Activated gamma-delta T cell treated with anti-CD3 and anti-CD28 coated beads, Interleukin-2, amount 50 U/mL, for 16 hours (primary cell): ENCODE results near the gene XPC.
"Not testable (repeated sequence)": the region's sequence is repeated elsewhere in the genome, so short reads cannot be mapped to it uniquely, and the experiment has no call there.

ENCODE experiments used
- DNase-seq: peaks from one replicate; pipeline ENCODE4 v3.0.0-alpha.2; 2020; ENCODE audit warnings: low read depth

The XPC gene

GRCh38 chr3:14178247-14179113 lies at the start of gene XPC, which contains the start of gene LSM3:
Gene XPC, minus strand, starts transcription at chr3:14178601. Its CDS starts 33 bp downstream, at chr3:14178568.
Gene LSM3, plus strand, starts transcription at chr3:14178817. Its CDS starts 44 bp downstream, at chr3:14178861.
- DNase-seq = peak; percentile 97

DNA sequence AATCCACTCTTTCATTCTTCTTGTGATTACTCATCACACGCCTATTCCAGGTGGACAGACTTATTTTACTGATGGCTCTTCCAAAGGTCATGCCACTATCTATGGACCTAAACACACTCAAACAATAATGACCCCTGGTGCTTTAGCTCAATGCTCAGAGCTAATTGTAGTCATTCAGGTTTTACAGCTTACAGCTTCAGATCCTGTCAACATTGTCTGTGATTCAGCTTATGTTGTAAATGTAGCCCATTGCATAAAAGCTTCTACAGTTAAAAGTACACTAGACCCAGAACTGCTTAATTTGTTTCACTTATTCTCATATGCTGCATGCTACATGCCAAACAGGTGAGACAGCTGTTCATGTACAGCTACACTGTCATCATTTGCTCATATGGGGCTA lies 49.5 kb upstream of the XPC start:
- no peak for DNase-seq

GRCh38 chr3:14226351-14226750 lies 48.0 kb upstream of the XPC start:
- DNase-seq = not testable (repeated sequence)

DNA sequence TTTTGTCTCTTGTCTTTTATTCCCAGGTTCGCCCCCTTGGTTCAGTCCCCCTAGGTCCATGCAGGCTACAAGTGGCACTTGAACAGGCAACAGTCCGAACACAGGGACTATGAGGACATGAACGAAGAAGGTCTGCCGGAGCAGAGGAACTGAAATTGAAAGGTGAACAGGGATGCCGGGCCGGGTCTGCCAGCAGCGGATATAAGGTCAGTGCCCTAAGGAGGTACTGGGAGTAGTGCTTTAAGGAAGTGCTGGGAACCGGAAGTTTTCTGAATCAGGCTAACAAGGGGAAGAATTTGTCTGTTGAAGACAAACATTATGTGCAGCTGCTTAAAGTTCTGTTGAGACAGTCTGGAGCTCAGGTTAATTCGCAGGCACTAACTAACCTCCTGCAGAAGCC lies 47.0 kb upstream of the XPC start:
- no peak for DNase-seq

GRCh38 chr3:14224895-14225294 lies 46.5 kb upstream of the XPC start:
- no peak for DNase-seq

GRCh38 chr3:14223595-14223994 lies 45.2 kb upstream of the XPC start:
- no peak for DNase-seq

- DNase-seq = no peak
These were observed 44.6 kb upstream of the XPC start for GRCh38 chr3:14222900-14223594.

DNA sequence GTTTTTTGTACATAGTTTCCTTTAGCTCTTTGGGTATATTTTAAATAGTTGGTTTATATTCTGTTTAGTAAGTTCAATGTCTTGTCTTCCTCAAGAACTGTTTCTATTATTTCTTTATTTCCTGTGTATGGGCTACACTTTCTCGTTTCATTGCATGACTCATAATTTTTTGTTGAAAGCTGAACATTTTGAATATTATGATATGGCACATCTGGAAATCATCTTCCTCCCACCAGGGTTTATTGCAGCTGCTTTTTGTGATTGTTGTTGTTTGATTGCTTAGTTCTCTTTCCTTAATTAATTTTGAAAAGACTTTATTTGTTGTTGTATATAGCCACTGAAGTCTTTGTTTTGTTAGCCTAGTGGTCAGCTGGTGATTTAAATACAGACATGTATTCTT lies 44.1 kb upstream of the XPC start:
- DNase-seq = no peak

GRCh38 chr3:14221902-14222301 lies 43.5 kb upstream of the XPC start:
- DNase-seq = no peak

DNA sequence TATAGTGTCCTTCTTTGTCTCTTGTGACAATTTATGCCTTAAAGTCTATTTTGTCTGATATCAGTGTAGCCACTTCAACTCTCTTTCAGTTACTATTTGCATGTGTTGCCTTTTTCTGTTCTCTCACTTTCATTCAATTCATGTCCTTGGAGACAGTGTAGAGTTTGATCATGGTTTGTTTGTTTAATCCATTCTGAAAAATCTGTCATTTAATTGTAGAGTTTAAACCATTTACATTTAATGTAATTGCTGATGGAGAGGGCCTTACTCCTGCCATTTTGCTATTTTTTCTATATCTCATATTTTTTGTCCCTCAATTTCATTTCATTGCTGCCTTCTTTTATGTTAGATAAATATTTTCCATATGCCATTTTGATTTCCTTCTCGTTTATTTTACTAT lies 42.5 kb upstream of the XPC start:
- DNase-seq = no peak

DNA sequence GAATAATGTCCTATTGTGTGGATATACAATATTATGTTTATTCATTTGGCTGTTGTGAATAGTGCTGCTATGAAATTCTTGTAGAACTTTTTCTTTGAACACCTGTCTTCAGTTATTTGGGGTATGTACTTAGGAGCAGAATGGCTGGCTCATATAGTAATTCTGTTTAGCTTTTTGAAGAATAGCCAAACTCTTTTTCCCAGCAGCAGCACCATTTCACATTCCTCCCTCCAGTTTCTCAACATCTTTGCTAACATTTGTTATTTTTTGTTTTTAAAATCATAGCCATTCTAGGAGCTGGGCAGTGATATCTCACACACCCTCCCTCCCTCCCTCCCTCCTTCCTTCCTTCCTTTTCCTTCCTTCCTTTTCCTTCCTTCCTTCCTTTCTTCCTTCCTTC lies 40.0 kb upstream of the XPC start:
- DNase-seq = no peak

DNA sequence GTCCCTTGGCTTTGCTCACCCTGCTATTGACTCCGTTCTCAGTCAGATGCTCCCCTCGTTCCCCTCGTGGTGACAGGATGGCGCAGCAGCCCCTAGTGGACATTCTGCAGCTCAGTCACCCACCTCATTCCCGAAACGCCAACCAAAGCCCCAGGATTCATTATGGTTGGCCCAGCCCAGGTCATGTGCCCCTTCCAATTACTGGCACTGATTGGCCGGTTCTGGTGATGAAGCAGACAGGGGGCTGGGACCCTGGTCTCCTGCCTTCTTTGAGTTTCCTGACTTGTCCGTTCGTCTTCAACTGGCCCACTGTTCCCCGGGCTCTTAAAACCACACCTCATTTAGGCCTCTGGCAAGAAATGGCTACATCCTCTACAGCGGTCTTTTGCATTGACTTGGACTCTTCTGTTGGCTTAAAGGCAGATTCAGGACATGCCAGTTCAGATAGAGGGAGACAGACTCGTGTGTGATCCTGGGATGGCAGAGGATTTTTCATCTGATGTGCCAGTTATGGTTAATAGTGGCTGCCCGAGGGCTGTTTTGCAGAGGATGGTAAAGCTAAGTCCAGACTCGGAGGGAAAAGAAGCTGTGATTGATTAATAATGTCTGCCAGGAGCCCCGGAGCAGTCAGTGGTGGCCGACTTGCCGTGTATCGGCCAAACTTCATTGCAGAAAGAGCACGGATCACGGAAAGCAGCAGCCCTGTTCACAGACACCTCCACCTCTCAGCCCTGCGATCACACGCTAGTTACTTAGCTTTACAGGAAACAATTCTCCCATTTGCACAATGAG lies 38.1 kb upstream of the XPC start:
- DNase-seq = peak; percentile 29

GRCh38 chr3:14214764-14215163 lies 36.4 kb upstream of the XPC start:
- DNase-seq = no peak

GRCh38 chr3:14213066-14213774 lies 34.8 kb upstream of the XPC start:
- DNase-seq = no peak

DNA sequence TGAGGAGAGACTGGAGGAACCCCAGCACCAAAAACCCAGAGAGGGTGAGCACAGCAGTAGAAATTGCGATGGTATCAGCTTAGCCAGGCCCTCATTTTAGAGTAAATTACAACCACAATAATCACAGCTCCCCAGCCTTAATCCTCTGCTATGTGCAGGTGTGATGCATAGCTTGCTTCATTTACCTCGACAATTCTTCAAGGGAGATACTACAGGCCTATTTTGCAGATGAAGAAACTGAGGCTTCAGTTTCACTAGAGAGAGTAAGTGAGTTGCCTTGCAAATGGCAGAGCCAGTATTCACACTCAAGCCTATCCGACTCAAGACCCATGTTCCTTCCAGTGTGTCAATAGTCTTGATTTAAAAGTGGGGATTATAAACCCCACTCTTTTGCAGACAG lies 33.6 kb upstream of the XPC start:
- no peak for DNase-seq

GRCh38 chr3:14211621-14212020 lies 33.2 kb upstream of the XPC start:
- DNase-seq = no peak

DNA sequence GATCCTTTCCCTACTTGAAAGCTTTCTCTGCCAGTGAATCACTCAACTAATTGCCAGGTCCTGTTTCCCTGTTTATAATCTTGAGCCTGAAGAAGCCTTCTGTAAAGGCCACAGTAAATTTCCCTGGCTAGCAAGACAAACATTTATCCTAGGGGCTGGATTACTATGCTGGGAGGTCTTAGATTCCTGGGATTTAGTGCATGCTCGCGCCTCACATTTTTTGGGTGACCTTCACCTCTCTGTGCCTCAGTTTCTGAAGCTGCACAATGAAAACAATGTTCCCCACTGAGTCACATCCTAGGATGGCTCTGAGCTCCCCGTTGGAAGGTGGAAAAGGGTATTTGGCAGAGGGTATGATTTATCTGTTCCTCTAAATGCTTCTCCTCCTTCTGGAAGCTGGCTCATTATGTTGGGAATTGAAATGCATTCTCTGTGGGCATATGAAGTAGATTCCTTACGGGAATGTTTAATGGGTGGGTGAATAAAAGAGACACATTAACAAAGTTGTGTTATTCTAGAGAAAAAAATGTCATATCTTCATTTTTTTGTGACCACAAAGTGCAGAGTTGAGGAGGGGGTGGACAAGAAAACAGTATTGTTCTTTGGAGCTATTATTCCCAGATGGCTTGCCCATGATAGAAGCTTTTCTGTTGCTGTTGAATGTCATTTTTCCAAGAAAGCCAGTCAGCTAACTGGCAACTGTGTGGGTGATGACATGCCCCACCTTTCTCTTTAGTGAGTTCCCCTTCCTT lies 32.6 kb upstream of the XPC start:
- no peak for DNase-seq

DNA sequence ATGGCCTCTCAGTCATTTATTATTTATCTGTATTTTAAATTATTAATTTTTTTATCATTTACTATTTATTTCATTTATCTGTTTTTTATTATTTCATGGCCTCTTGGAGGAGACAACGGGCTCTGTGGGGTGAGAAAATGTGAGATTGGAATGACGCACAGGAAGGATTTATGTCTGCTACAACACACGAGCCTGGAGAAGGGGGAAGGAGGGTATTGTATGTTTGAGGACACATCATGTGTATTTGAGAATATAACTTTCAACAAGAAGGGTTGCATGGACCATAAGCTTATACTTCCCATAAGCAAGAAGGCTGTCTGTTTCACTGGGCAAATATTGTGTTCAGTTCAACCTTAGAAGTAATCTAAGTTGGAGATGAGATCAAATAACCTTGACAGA lies 31.9 kb upstream of the XPC start:
- DNase-seq = no peak

DNA sequence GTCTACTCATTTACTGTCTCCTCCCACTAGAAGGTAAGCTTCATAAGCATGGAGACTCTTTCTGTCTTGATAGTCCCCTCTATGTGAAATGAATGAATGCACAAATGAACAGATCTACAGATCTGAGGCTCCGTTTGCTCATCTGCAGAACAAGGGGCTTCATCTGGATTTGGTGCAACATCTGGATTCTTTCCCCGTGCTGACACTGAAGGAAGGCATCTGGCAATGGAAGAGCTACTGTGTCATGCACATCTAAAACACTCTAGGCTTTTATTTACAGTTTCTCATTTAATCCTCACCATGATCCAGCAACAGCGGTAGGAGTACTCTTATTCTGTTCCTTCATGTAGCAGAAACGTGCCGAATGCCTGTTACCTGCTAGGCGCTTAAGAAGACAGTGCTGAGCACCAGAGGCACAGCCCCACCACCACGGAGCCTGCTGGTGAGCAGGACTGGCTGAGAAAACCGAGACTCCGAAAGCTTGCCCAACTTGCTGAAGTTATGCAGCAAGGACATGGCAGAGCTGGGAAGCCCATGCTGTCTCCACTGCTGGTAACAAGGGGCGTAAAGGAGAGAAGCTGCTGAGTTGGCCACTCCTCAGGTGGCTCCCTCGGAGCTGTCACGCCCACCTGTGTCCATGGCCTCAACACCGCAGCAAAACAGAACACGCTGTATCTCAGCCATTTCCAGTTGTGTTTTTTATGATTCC lies 31.3 kb upstream of the XPC start:
- DNase-seq = no peak

DNA sequence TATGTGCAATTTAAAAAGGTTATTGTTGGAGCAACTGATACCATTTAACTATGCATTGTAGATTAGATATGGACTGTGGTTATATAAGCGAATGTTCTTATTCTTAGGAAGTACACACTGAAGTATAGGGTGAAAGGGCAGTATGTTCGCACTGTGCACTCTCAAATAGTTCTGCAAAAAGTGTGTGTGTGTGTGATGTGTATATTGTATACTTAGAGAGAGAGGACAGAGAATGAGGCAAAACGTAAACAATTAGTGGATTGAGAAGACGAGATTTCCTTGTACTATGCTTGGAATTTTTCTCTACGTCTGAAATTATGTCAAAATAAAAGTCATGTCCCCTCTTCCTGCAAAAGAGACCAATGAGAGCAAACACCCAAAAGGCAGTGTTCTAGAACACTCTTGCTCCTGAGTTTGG lies 30.6 kb upstream of the XPC start:
- DNase-seq = no peak

DNA sequence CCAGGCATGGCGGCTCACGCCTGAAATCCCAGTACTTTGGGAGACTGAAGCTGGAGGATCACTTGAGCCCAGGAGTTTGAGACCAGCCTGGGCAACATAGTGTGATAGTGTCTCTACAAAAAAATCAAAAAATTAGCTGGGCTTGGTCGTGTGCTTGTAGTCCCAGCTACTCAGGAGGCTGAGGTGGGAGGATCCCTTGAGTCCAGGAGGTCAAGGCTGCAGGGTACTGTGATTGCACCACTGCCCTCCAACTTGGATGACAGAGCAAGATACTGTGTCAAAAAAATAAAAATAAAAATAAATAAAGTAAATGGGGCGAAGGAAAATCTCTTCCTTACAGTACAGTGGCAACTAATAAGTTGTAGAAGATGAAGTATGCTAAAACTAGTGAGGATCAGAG lies 29.8 kb upstream of the XPC start:
- no peak for DNase-seq
